ENCODE results near the gene LYRM4. TPM values are rescaled to one million over a fixed set of nuclear protein-coding genes. Genes with fewer than 3 reads are reported as not detected.

The LYRM4 gene
- total RNA-seq, 2 experiments from 2014 or later: 24.8 to 28.1 TPM

GRCh38 chr6:5119090-5119951 lies 141.4 kb downstream of the LYRM4 start:
- Histone ChIP-seq H3K9me3 (ENCODE audit: control insufficient read depth in 1 of 2, insufficient read depth in 1 of 2, low read length in 2 of 2) (no peaks in the 10 kb centered on the region), H3K4me1 (ENCODE audit: insufficient read depth, low read length) (no peaks in the 10 kb centered on the region), H3K27ac (ENCODE audit: low read depth in 1 of 2, low read length in 2 of 2) (no peak overlapping the region), H3K4me3 (ENCODE audit: low read length) (no peak overlapping the region), H3K27me3 (ENCODE audit: control insufficient read depth in 1 of 2, insufficient read depth in 2 of 2, low read length in 2 of 2) (no peaks in the 10 kb centered on the region), H3K36me3 (ENCODE audit: insufficient read depth, low read length) (no peaks in the 10 kb centered on the region)
- Mint-ChIP-seq H3K27me3 (no peaks in the 10 kb centered on the region), H3K4me1 (ENCODE audit: low read depth) (no peaks in the 10 kb centered on the region), H3K9me3 (no peaks in the 10 kb centered on the region), H3K27ac (no peak overlapping the region), H3K4me3 (no peak overlapping the region), H3K36me3 (ENCODE audit: low read depth) (no peaks in the 10 kb centered on the region)
- POLR2A ChIA-PET: no interaction called here
- CTCF ChIA-PET: no interaction called here
- no peak for TF ChIP-seq CTCF (IDR thresholded peaks at IDR 0.05)
- DNase-seq (no peak), ATAC-seq (ENCODE audit: poor library complexity) (no peak)
- intact Hi-C loops (cut with DNase I, micrococcal nuclease): no loop called here

GRCh38 chr6:5116243-5116991 lies 144.3 kb downstream of the LYRM4 start:
- no peaks in the 10 kb centered on the region for H3K9me3 Mint-ChIP-seq
- H3K27ac Mint-ChIP-seq: no peak overlapping the region

GRCh38 chr6:5115168-5115567 lies 145.6 kb downstream of the LYRM4 start:
- no peak for TF ChIP-seq CTCF (IDR thresholded peaks at IDR 0.05)
- no peaks in the 10 kb centered on the region for H3K9me3 Mint-ChIP-seq
- no peak overlapping the region for H3K4me3 Mint-ChIP-seq
- ChIA-PET POLR2A (no interaction called here), CTCF (no interaction called here)
- no peaks in the 10 kb centered on the region for H3K4me1 Mint-ChIP-seq (ENCODE audit: low read depth)
- Histone ChIP-seq H3K4me1 (ENCODE audit: insufficient read depth, low read length) (no peaks in the 10 kb centered on the region), H3K27ac (ENCODE audit: low read depth in 1 of 2, low read length in 2 of 2) (no peak overlapping the region), H3K9me3 (ENCODE audit: control insufficient read depth in 1 of 2, insufficient read depth in 1 of 2, low read length in 2 of 2) (no peaks in the 10 kb centered on the region), H3K36me3 (ENCODE audit: insufficient read depth, low read length) (no peaks in the 10 kb centered on the region), H3K27me3 (ENCODE audit: control insufficient read depth in 1 of 2, insufficient read depth in 2 of 2, low read length in 2 of 2) (no peaks in the 10 kb centered on the region), H3K4me3 (ENCODE audit: low read length) (no peak overlapping the region)
- no peaks in the 10 kb centered on the region for H3K36me3 Mint-ChIP-seq (ENCODE audit: low read depth)
- intact Hi-C loops (cut with DNase I, micrococcal nuclease): no loop called here
- ATAC-seq (ENCODE audit: poor library complexity): no peak
- DNase-seq: no peak
- no peaks in the 10 kb centered on the region for H3K27me3 Mint-ChIP-seq
- H3K27ac Mint-ChIP-seq: no peak overlapping the region

More at GRCh38 chr6:5116243-5116991, 144.3 kb downstream of the LYRM4 start:
- Mint-ChIP-seq H3K4me3 (no peak overlapping the region), H3K27me3 (no peaks in the 10 kb centered on the region), H3K36me3 (ENCODE audit: low read depth) (no peaks in the 10 kb centered on the region), H3K4me1 (ENCODE audit: low read depth) (no peaks in the 10 kb centered on the region)
- ChIA-PET CTCF (interaction anchor here (0.6 kb wide), 1 partner anchor 470 kb away, joined by 3 read pairs; no protein-coding TSS in a partner anchor), POLR2A (no interaction called here)
- H3K27ac ChIP-seq (ENCODE audit: low read depth in 1 of 2, low read length in 2 of 2): no peak overlapping the region
- no peak for DNase-seq
- H3K27me3 ChIP-seq (ENCODE audit: control insufficient read depth in 1 of 2, insufficient read depth in 2 of 2, low read length in 2 of 2): no peaks in the 10 kb centered on the region
- no peaks in the 10 kb centered on the region for H3K36me3 ChIP-seq (ENCODE audit: insufficient read depth, low read length)
- ATAC-seq (ENCODE audit: poor library complexity): no peak
- no peak overlapping the region for H3K4me3 ChIP-seq (ENCODE audit: low read length)
- no peak for TF ChIP-seq CTCF (IDR thresholded peaks at IDR 0.05)
- no peaks in the 10 kb centered on the region for H3K9me3 ChIP-seq (ENCODE audit: control insufficient read depth in 1 of 2, insufficient read depth in 1 of 2, low read length in 2 of 2)
- intact Hi-C loops (cut with DNase I, micrococcal nuclease): no loop called here
- no peaks in the 10 kb centered on the region for H3K4me1 ChIP-seq (ENCODE audit: insufficient read depth, low read length)

All from CD4-positive, alpha-beta T cell (primary cell).